RKO (cell line): ENCODE data around the gene TUBA3E.
A peak's percentile ranks its signal among the peaks of the same experiment; 100 is the strongest.
"Not testable (repeated sequence)": the region's sequence is repeated elsewhere in the genome, so short reads cannot be mapped to it uniquely, and the experiment has no call there.

Source experiments
- DNase-seq: peaks from one replicate; pipeline ENCODE4 v3.0.0-alpha.2; 2016; ENCODE audit warnings: low spot score

TUBA3E gene

DNA sequence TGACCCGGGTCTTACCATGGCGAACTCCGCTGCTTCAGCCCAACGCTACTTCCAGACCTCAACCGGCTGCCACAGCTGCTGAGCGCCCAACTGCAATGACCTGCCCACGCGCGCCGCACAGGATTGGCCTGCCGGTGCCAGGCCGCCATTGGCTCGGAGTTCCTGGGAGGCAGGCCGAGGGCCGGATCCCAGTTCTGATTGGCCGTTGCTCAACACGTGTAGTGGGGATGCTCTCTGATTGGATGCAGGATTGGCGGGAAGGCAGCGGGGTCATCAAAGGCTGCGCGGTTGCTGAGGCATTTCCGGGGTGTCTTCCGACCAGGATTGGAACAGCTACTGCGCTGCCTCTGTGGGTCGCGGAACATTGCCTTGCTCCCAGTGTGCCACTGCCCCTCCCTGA is at the start of gene TUBA3E:
Gene TUBA3E (minus strand): TSS at position 97 of the 400 bp plus-strand sequence. CDS start 79 bp downstream, at position 18.
- no peak for DNase-seq

DNA sequence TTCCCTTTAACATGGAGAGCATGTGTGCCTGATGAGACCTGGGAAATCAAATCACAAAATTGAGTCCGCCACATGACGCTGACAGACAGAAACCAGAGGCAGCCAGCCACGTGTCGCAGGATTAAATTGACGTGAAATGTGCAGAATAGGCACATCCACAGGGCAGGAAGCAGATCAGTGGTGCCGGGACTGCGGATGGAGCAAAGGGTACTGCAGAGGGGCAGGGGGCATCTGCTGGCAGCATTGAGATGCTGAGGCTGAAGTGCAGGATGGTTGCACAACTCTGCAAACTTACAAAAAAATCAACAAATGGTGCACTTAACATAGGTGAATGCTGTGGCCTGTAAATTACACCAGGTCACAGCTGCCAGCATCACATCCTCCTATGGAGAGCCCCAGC is 48.2 kb upstream of the TUBA3E start:
- DNase-seq: no peak

GRCh38 chr2:130245976-130246375 is 47.7 kb upstream of the TUBA3E start:
- DNase-seq: no peak

- no peak for DNase-seq
Measured at GRCh38 chr2:130243359-130243758, 45.1 kb upstream of the TUBA3E start.

DNA sequence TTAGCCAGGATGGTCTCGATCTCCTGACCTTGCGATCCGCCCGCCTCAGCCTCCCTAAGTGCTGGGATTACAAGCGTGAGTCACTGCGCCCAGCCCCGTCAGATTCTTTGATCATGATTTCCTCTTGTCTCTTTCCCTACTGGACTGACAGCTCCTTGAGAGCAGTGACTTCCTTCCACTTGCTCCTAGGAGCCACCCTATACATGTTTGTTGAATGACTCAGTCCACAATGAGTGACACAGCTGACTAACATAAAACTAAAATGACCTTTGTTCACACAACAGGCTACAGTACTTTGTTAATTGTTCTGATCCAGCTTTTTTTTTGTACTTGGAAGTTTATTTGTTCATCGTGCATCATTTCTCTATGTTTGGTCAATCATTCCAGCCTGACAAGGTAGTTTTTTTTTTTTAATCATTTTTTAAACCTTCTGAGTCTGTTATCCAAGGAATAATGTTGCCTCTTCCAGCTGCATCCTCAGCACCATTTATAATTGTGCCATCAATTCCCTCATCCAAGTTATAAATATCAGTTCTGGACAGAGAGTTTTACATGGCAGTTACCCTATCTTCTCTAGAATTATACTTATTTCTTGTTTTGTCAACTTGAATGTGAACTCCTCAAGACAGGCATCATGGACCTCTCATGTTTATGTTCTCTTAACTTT is 42.9 kb upstream of the TUBA3E start:
- peak; percentile 98 for DNase-seq

- not testable (repeated sequence) for DNase-seq
Measured at GRCh38 chr2:130239581-130239980, 41.3 kb upstream of the TUBA3E start.

DNA sequence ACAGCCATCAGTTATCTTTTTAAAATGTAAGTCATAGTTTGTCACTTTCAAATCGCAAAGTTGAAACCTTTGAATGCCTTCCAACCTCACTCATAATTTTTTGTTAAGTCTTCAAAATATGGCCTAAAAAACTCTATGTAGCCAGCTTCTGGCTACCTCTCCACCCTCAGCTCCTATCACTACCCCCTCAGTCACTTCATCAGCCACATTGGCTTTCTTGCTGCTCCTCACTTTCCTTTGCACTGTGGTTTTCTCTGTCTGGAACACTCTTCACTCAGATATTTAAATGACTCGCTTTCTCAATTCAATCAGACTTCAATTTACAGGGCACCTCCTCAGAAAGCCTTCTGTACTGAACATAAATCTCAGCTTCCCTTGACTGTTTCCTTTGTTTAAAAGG is 34.8 kb upstream of the TUBA3E start:
- DNase-seq: not testable (repeated sequence)

DNA sequence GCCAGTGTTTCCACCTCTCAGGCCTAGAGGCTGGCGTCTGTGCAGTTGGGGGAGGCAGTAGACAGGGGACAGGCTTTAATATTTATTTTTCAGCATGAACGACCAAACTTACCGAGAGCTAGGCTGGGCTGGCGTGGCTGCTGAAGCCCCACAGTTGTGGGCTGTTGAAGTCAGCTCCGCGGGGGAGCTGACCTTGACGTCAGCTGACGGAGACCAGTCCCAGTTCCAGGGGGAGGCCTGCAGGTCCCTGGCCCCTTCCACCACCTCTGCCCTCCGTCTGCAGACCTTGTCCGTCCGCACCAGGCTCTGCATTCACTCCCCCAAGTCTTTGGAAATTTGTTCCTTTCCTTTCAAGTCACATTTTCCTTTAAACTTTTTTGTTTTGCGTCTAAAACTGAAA is 33.4 kb upstream of the TUBA3E start:
- DNase-seq: no peak

DNA sequence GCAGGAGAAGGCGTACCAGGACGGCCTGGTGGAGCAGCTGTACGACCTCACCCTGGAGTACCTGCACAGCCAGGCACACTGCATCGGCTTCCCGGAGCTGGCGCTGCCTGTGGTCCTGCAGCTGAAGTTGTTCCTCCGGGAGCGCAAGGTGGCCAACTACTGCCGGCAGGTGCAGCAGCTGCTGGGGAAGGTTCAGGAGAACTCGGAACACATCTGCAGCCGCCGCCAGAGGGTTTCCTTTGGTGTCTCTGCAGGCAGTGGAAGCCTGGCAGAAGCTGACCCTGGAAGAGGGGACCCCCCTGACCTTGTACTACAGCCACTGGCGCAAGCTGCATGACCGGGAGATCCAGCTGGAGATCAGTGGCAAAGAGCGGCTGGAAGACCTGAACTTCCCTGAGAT is 32.7 kb upstream of the TUBA3E start:
- not testable (repeated sequence) for DNase-seq

- DNase-seq: not testable (repeated sequence)
Measured at GRCh38 chr2:130230376-130230775, 32.1 kb upstream of the TUBA3E start.

GRCh38 chr2:130229161-130229510 is 30.9 kb upstream of the TUBA3E start:
- DNase-seq: not testable (repeated sequence)

- not testable (repeated sequence) for DNase-seq
Measured at GRCh38 chr2:130228467-130229160, 30.4 kb upstream of the TUBA3E start.

DNA sequence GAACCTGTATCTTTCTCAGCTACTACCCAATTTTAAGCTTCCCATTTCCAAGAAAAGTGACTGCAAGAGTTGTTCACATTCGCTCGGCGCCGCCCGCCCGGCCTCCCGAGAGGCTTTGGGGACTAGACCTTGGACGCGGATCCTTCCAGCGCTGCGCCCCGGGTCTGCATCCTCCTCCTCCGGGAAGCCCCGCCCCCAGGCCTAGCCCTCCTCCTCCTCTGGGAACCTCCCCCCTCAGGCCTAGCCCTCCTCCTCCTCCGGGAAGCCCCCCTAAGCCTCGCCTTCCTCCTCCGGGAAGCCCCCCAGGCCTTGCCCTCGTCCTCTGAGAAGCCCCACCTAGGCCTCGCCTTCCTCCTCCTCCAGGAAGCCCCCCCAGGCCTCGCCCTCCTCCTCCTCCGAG is 29.8 kb upstream of the TUBA3E start:
- DNase-seq: not testable (repeated sequence)

DNA sequence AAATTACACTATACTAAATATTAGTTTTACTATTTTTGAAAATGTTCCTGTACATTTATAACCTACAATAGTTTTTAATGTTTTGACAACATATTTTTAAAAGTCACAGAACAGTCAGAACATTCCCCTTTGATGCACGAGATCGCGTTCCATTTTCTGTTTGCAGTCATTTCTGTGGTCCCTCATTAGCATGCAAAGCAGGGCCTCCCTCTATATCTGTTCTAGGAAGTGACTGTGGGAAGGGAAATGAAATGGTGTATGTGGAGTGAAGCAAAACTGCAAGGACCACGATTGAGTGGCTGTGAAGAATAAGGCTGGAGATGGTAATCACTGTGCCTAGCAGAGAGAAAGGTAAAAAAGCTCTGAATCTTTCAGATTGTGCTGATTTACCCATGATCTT is 24.3 kb upstream of the TUBA3E start:
- DNase-seq: not testable (repeated sequence)

GRCh38 chr2:130220505-130220904 is 22.3 kb upstream of the TUBA3E start:
- DNase-seq: not testable (repeated sequence)

GRCh38 chr2:130219147-130219546 is 20.9 kb upstream of the TUBA3E start:
- DNase-seq: not testable (repeated sequence)

DNA sequence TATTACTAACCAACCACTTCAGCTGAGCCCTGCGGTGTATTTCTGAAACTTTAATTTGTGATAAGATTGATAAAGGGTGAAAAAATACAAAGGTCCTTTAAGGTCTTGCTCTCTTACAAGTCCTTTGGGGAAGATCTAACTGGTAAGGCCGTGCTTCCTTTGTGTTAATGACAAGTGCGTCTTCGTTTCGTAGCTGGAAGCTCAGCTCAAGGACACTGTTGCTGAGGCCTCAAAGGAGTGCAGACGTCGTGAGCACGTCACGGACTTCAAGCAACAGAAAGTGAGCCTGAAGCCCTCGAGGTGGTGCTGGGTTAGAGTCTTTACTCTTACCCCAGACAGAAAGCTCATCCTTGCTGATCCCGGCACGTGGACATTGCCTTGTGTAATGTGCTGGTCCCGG is 8.8 kb upstream of the TUBA3E start:
- not testable (repeated sequence) for DNase-seq

GRCh38 chr2:130203150-130203549 is 4.9 kb upstream of the TUBA3E start:
- not testable (repeated sequence) for DNase-seq

DNA sequence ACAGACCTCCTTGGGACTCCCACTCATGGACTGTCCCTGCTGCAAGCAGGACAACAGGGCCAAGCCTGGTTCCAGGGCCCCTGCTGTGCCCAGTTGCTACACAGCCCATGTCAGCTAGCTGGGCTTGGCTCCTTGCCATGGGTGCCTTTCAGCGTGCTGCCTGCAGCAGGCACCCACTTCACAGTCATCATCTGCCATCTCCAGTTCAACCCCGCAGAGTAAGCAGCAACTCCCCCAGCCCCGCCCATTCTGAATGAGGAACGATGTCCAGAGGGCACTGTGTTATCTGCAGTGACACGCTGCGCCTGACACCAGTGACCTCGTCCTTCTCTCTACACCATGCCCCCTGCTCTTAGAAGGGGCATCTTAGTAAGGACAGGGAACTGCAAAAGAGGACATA is 4.3 kb upstream of the TUBA3E start:
- not testable (repeated sequence) for DNase-seq

DNA sequence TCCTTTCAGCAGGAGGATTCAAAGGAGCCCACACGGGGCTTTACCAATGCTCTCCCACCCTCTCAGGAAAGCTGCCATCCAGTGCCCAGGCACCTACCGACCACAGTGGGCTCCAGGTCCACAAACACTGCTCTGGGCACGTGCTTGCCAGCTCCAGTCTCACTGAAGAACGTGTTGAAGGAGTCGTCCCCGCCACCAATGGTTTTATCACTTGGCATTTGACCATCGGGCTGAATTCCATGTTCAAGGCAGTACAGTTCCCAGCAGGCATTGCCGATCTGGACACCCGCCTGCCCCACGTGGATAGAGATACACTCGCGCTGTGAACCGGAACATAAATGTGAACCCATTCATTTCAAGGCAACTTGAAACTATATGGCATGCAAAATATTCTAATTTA is 2.2 kb downstream of the TUBA3E start:
- DNase-seq: not testable (repeated sequence)

GRCh38 chr2:130195089-130195635 is 3.1 kb downstream of the TUBA3E start:
- not testable (repeated sequence) for DNase-seq

GRCh38 chr2:130193824-130194223 is 4.4 kb downstream of the TUBA3E start:
- DNase-seq: not testable (repeated sequence)

GRCh38 chr2:130192451-130192850 is 5.8 kb downstream of the TUBA3E start:
- not testable (repeated sequence) for DNase-seq
